Activated naive CD8-positive, alpha-beta T cell (primary cell): ENCODE data around the gene EIF1AY.

Source experiments
- H3K27ac Mint-ChIP-seq: one replicate; pipeline ENCODE4 v1.8.0; 2021; ENCODE audit warnings: mixed read lengths
- H3K27me3 Mint-ChIP-seq: one replicate; pipeline ENCODE4 v1.8.0; 2021; ENCODE audit warnings: mixed read lengths
- H3K36me3 Mint-ChIP-seq: one replicate; pipeline ENCODE4 v1.8.0; 2021; ENCODE audit warnings: mixed read lengths
- H3K4me1 Mint-ChIP-seq: one replicate; pipeline ENCODE4 v1.8.0; 2021; ENCODE audit warnings: low read depth, mixed read lengths
- H3K4me3 Mint-ChIP-seq: one replicate; pipeline ENCODE4 v1.8.0; 2021; ENCODE audit warnings: mild to moderate bottlenecking, mixed read lengths
- H3K9me3 Mint-ChIP-seq: one replicate; pipeline ENCODE4 v1.8.0; 2021; ENCODE audit warnings: low read depth, mixed read lengths

EIF1AY gene

GRCh38 chrY:20581687-20582086 lies 6.1 kb downstream of the EIF1AY start:
- H3K27ac Mint-ChIP-seq = no peak overlapping the region
- H3K36me3 Mint-ChIP-seq = peaks cover 3% of the 10 kb centered on the region
- H3K4me3 Mint-ChIP-seq = no peak overlapping the region
- peaks cover 28% of the 10 kb centered on the region for H3K4me1 Mint-ChIP-seq
- H3K27me3 Mint-ChIP-seq = no peaks in the 10 kb centered on the region
- no peaks in the 10 kb centered on the region for H3K9me3 Mint-ChIP-seq

GRCh38 chrY:20586161-20586560 lies 10.6 kb downstream of the EIF1AY start:
- Mint-ChIP-seq H3K27me3 (no peaks in the 10 kb centered on the region), H3K36me3 (peaks cover 3% of the 10 kb centered on the region), H3K9me3 (no peaks in the 10 kb centered on the region), H3K27ac (no peak overlapping the region), H3K4me1 (peaks cover 6% of the 10 kb centered on the region), H3K4me3 (no peak overlapping the region)
